SK-N-MC (cell line): ENCODE measurements around the gene ACACA.

Experiments
- EZH2 ChIP-seq: fragments of 200-600 bp; sonication (generic); IDR thresholded peaks from one replicate; pipeline ENCODE4 v1.6.1; 2017; ENCODE audit warnings: antibody characterized with exemption
- POLR2AphosphoS5 ChIP-seq: IDR thresholded peaks from 2 replicates; pipeline ENCODE4 v1.6.1; 2012; ENCODE audit warnings: mild to moderate bottlenecking, low read depth, low read length, borderline replicate concordance

DNA sequence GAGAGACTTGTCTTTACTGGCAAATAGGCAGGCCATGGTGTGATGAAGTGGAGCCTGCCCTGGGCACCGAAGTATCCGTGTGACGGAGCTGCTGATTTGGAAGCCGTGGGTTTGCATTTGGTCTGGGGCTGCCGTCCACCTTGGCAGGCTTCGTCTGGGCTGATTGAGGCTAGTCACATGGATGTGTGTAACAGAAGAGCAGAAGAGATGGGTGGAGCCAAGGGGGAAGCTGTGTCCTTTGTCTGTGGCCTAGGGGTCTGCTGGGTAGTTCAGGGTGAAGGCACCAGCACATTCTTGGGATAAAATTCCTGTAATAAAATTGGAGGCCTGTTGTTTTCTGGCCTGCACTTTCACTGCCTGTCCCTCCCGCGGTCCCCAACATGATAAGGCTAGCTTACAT, 351.7 kb downstream of the ACACA start:
- TF ChIP-seq EZH2: no peak
- no peak for TF ChIP-seq POLR2AphosphoS5
